OCI-LY7 (cell line): ENCODE results near the gene TIMM13. TPM values are rescaled to one million over a fixed set of nuclear protein-coding genes. Genes with fewer than 3 reads are reported as not detected.

Source experiments
- BruUV-seq: library from RNA; stranded (reverse); fragments of 400-500 nt; replicated peaks from 2 replicates; lab custom pipeline; 2021; lab: Mats Ljungman, UMichigan
- CTCF ChIA-PET: fragments of 300-600 bp; sonication (Branson Sonifier 250); formaldehyde crosslinking; loops from one replicate; lab custom pipeline; 2022; ENCODE audit warnings: antibody characterized with exemption; ENCODE audit not compliant: unreplicated experiment; lab: Charles Lee
- POLR2A ChIA-PET: fragments of 300-600 bp; sonication (Branson Sonifier 250); formaldehyde crosslinking; loops from one replicate; lab custom pipeline; 2022; ENCODE audit warnings: antibody characterized with exemption; lab: Charles Lee
- DNase-seq: peaks from one replicate; pipeline ENCODE4 v3.0.0-alpha.2; 2015; ENCODE audit warnings: low spot score
- H2AFZ ChIP-seq: fragments of 200-600 bp; sonication (generic), shearing (Covaris generic); 2 replicates; pipeline ENCODE4 v1.6.1; 2014; ENCODE audit warnings: mild to moderate bottlenecking, antibody characterized with exemption, low read length, moderate library complexity
- H3K27ac ChIP-seq: fragments of 200-600 bp; sonication (generic); 2 replicates; pipeline ENCODE4 v1.5.1; 2014; ENCODE audit warnings: mixed run types, low read depth, mild to moderate bottlenecking, moderate library complexity, low read length, inconsistent platforms; ENCODE audit not compliant: poor library complexity, severe bottlenecking
- H3K36me3 ChIP-seq: fragments of 200-600 bp; sonication (generic); 2 replicates; pipeline ENCODE4 v1.6.1; 2014; ENCODE audit warnings: mild to moderate bottlenecking, antibody characterized with exemption, low read length, moderate library complexity, mixed read lengths; ENCODE audit not compliant: insufficient read depth
- H3K4me1 ChIP-seq: fragments of 200-600 bp; sonication (generic); 2 replicates; pipeline ENCODE4 v1.5.1; 2014; ENCODE audit warnings: mild to moderate bottlenecking, low read length; ENCODE audit not compliant: insufficient read depth, poor library complexity, severe bottlenecking
- H3K4me2 ChIP-seq: fragments of 200-600 bp; sonication (generic); 2 replicates; pipeline ENCODE4 v1.6.1; 2014; ENCODE audit warnings: mild to moderate bottlenecking, low read length
- H3K4me3 ChIP-seq: fragments of 200-600 bp; sonication (generic); 2 replicates; pipeline ENCODE4 v1.5.1; 2014; ENCODE audit warnings: mild to moderate bottlenecking, low read depth, low read length; ENCODE audit not compliant: poor library complexity, severe bottlenecking
- H3K79me2 ChIP-seq: fragments of 200-600 bp; sonication (generic); 2 replicates; pipeline ENCODE4 v1.6.1; 2016; ENCODE audit warnings: low read depth, mild to moderate bottlenecking, low read length, moderate library complexity, mixed read lengths; ENCODE audit not compliant: insufficient read depth
- H3K9me2 ChIP-seq: fragments of 200-600 bp; sonication (generic); 2 replicates; pipeline ENCODE4 v1.6.1; 2016; ENCODE audit warnings: mild to moderate bottlenecking, low read length, mixed read lengths; ENCODE audit not compliant: insufficient read depth
- H3K9me3 ChIP-seq: fragments of 200-600 bp; sonication (generic); 2 replicates; pipeline ENCODE4 v1.6.1; 2014; ENCODE audit warnings: mild to moderate bottlenecking, mixed run types, low read length, mixed read lengths
- H4K20me1 ChIP-seq: fragments of 200-600 bp; sonication (generic); 2 replicates; pipeline ENCODE4 v1.6.1; 2014; ENCODE audit warnings: mild to moderate bottlenecking, antibody characterized with exemption, low read length, moderate library complexity, mixed read lengths; ENCODE audit not compliant: insufficient read depth
- EZH2phosphoT487 ChIP-seq: fragments of 200-600 bp; sonication (generic); IDR thresholded peaks from 2 replicates; pipeline ENCODE4 v1.6.1; 2018; ENCODE audit warnings: low read depth, borderline replicate concordance, mild to moderate bottlenecking, mixed run types, antibody characterized with exemption, low read length, moderate library complexity, mixed read lengths
- intact Hi-C: fragments of 100-400 bp; cut with micrococcal nuclease; formaldehyde crosslinking; loops from one replicate; pipeline ENCODE4 v1.10.0; 2022; ENCODE audit not compliant: unreplicated experiment
- total RNA-seq, 2 experiments: library from RNA; depleted of rRNA in 1 of 2; stranded (reverse); fragments of >200 nt in 1 of 2; shearing (Covaris generic) in 1 of 2; gene quantifications; 2 replicates each; pipeline ENCODE4 v1.2.3, GENCODE V29; 2014 to 2022
- TF ChIP-seq, protein P1 (sequence below): fragments of 200-600 bp; sonication (generic); conservative IDR thresholded peaks from 2 replicates; pipeline ENCODE4 v1.5.1; 2014; ENCODE audit warnings: mild to moderate bottlenecking, antibody characterized with exemption, low read length, moderate library complexity, mixed read lengths

TIMM13 gene
- total RNA-seq, 2 experiments from 2014 or later: 55.4 to 120 TPM

DNA sequence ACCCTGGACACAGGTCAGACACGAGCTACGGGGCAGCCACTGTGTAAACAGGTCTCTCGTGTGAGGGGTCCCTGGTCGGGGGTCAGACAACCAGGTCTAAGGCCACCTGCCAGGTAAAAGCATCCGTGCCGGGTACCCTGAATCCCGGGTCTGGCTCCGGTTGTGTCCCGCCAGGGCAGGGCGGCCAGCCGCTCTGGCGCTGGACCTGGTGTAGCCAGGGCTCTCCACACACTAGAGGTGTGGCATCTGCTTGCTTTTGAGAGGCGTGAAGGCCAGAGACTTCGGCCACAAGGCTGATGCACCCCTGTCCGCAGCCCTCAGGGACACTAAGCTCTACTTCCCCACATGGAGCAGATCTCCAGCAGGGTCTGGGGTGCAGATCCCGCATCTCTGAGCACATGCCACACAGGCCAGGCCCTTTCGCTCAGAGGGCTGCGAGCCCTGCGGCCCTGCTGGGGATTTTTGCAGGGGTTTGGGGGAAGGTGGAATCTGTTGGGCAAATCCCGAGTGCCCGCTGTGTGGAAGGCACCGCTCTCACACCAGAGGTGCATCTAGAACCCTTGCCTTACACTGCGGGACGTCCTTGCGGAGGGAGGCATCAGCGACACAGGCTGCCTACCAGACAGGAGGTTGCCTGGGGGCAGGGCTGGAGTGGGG lies 13.8 kb upstream of the TIMM13 start:
- TF ChIP-seq, protein P1, sequence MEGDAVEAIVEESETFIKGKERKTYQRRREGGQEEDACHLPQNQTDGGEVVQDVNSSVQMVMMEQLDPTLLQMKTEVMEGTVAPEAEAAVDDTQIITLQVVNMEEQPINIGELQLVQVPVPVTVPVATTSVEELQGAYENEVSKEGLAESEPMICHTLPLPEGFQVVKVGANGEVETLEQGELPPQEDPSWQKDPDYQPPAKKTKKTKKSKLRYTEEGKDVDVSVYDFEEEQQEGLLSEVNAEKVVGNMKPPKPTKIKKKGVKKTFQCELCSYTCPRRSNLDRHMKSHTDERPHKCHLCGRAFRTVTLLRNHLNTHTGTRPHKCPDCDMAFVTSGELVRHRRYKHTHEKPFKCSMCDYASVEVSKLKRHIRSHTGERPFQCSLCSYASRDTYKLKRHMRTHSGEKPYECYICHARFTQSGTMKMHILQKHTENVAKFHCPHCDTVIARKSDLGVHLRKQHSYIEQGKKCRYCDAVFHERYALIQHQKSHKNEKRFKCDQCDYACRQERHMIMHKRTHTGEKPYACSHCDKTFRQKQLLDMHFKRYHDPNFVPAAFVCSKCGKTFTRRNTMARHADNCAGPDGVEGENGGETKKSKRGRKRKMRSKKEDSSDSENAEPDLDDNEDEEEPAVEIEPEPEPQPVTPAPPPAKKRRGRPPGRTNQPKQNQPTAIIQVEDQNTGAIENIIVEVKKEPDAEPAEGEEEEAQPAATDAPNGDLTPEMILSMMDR: no peak
- TF ChIP-seq EZH2phosphoT487: no peak
- BruUV-seq: no TSS peak
- Histone ChIP-seq H2AFZ (no peak overlapping the region), H4K20me1 (no peaks in the 10 kb centered on the region), H3K4me3 (no peak overlapping the region), H3K9me3 (no peaks in the 10 kb centered on the region), H3K27ac (no peak overlapping the region), H3K4me1 (peaks cover 3% of the 10 kb centered on the region), H3K4me2 (no peak overlapping the region), H3K36me3 (peaks cover 79% of the 10 kb centered on the region), H3K79me2 (peaks cover 17% of the 10 kb centered on the region), H3K9me2 (no peaks in the 10 kb centered on the region)
- ChIA-PET CTCF (no interaction called here), POLR2A (interaction anchor here (0.6 kb wide), 1 partner anchor 35 kb away, joined by 3 read pairs; the partner anchor contains the start of gene GADD45B)
- intact Hi-C loops: no loop called here
- DNase-seq: no peak

- peaks cover 80% of the 10 kb centered on the region for H3K36me3 ChIP-seq
- H4K20me1 ChIP-seq: no peaks in the 10 kb centered on the region
- H2AFZ ChIP-seq: no peak overlapping the region
- BruUV-seq: no TSS peak
- no peaks in the 10 kb centered on the region for H3K9me2 ChIP-seq
- DNase-seq: no peak
- intact Hi-C loops: no loop called here
- no peaks in the 10 kb centered on the region for H3K9me3 ChIP-seq
- ChIA-PET CTCF (no interaction called here), POLR2A (interaction anchor here (0.6 kb wide), 1 partner anchor 482 kb away, joined by 3 read pairs; no protein-coding TSS in a partner anchor)
- H3K4me2 ChIP-seq: no peak overlapping the region
- no peak for TF ChIP-seq EZH2phosphoT487
- TF ChIP-seq, protein P1: no peak
- H3K27ac ChIP-seq: no peak overlapping the region
- peaks cover 14% of the 10 kb centered on the region for H3K79me2 ChIP-seq
- H3K4me1 ChIP-seq: no peaks in the 10 kb centered on the region
- no peak overlapping the region for H3K4me3 ChIP-seq
These were observed 13.1 kb upstream of the TIMM13 start for GRCh38 chr19:2440515-2440914.

DNA sequence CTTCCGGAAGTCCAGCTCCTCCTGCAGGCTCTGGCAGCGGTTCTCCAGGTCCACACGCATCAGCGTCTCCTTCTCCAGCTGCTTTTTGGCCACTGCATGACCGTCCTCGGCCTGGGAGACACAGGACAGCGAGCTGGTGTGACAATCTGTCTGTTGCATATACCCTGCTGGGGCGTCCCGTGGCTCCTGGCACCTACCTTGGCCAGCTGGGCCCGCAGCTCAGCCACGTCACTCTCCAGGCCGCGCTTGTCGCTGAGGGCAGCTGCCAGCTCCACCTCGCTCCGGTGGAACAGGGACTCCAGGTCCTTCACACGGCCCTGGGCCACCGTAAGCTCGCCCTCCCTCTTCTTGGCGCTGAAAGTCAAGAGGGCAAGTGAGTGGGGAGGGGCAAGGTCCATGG lies 10.8 kb upstream of the TIMM13 start:
- Histone ChIP-seq H3K9me2 (no peaks in the 10 kb centered on the region), H3K4me3 (no peak overlapping the region), H3K4me1 (no peaks in the 10 kb centered on the region), H3K4me2 (no peak overlapping the region), H3K27ac (no peak overlapping the region), H3K79me2 (no peaks in the 10 kb centered on the region; the same call in 1 of the 2 replicates), H4K20me1 (no peaks in the 10 kb centered on the region), H3K9me3 (no peaks in the 10 kb centered on the region), H3K36me3 (peaks cover 78% of the 10 kb centered on the region), H2AFZ (no peak overlapping the region)
- ChIA-PET POLR2A (interaction anchor here (0.7 kb wide), 1 partner anchor 106 kb away, joined by 8 read pairs; no protein-coding TSS in a partner anchor), CTCF (no interaction called here)
- no peak for DNase-seq
- intact Hi-C loops: no loop called here
- BruUV-seq: no TSS peak
- TF ChIP-seq, protein P1: no peak
- no peak for TF ChIP-seq EZH2phosphoT487
